Heart left ventricle (tissue), 16 donors: ENCODE data around the gene FAF1. TPM values are rescaled to one million over a fixed set of nuclear protein-coding genes. Genes with fewer than 3 reads are reported as not detected.

Experiments used
- ATAC-seq, 4 donors: fragments of 200-7000 bp; cut with Tn5 transposase; one replicate each; pipeline ENCODE4 v1.9.1; 2020 to 2022; ENCODE audit warnings: moderate library complexity in 4 of 4, mild to moderate bottlenecking in 3 of 4, moderate number of reproducible peaks in 1 of 4
- DNase-seq, 5 donors: peaks; one replicate each; pipeline ENCODE4 v3.0.0-alpha.2; 2020
- H3K27ac ChIP-seq, 12 donors: fragments of 200-600 bp; sonication (generic) in 4 of 12; one replicate each; pipeline versions ENCODE4 v1.5.0 to v1.8.0; 2016 to 2022; ENCODE audit warnings: mild to moderate bottlenecking in 2 of 12
- H3K27me3 ChIP-seq, 9 donors: fragments of 200-600 bp; sonication (generic) in 2 of 9; one replicate each; pipeline versions ENCODE4 v1.5.1 to v1.8.0; 2016 to 2022; ENCODE audit warnings: mild to moderate bottlenecking in 3 of 9
- H3K36me3 ChIP-seq, 9 donors: fragments of 200-600 bp; sonication (generic) in 2 of 9; one replicate each; pipeline versions ENCODE4 v1.5.0 to v1.8.0; 2018 to 2022; ENCODE audit warnings: mild to moderate bottlenecking in 2 of 9
- H3K4me1 ChIP-seq, 12 donors: fragments of 200-600 bp; sonication (generic) in 4 of 12; one replicate each; pipeline versions ENCODE4 v1.5.0 to v1.8.0; 2016 to 2022; ENCODE audit warnings: mild to moderate bottlenecking in 3 of 12
- H3K4me3 ChIP-seq, 12 donors: fragments of 200-600 bp; sonication (generic) in 4 of 12; one replicate each; pipeline versions ENCODE4 v1.5.0 to v1.8.0; 2017 to 2022; ENCODE audit warnings: mild to moderate bottlenecking in 9 of 12, moderate library complexity in 4 of 12
- H3K9me3 ChIP-seq, 12 donors: fragments of 200-600 bp; sonication (generic) in 4 of 12; one replicate each; pipeline versions ENCODE4 v1.5.0 to v1.8.0; 2016 to 2022; ENCODE audit warnings: mild to moderate bottlenecking in 1 of 12
- POLR2A ChIP-seq, 2 donors: fragments of 450-650 bp; IDR thresholded peaks; one replicate each; pipeline ENCODE4 v1.6.1; 2017; ENCODE audit warnings: antibody characterized with exemption in 2 of 2, mild to moderate bottlenecking in 2 of 2, moderate library complexity in 2 of 2
- WGBS, 4 donors: extraction: QIAGEN DNeasy Blood & Tissue Kit in 2 of 4; methylation state at CpG; one replicate each; pipeline versions ENCODE4 v1.1.5 to v1.1.7; 2013 to 2018; 5-methylcytosine and 5-hydroxymethylcytosine counted together
- intact Hi-C, 10 donors: fragments of 100-400 bp; cut with DNase I; formaldehyde crosslinking; loops; one replicate each; pipeline versions ENCODE4 v1.11.1 to v1.14.2; 2022
- polyA plus RNA-seq, 2 donors: library from polyadenylated mRNA; stranded (reverse); fragments of 200-250 nt; gene quantifications; one replicate each; pipeline ENCODE4 v1.2.3, GENCODE V29; 2013
- total RNA-seq, 9 donors: library from RNA; depleted of rRNA in 2 of 9; stranded (reverse); fragments of >200 nt in 2 of 9; fragmentation: NEBNext Ultra II Directional in 3 of 9; extraction: Animal tissue kit (Norgen Biotek cat#: 25700) in 3 of 9; gene quantifications; one replicate each; pipeline versions ENCODE4 v1.1.0 to v1.2.4, GENCODE V29; 2016 to 2023
- TF ChIP-seq, protein P1 (sequence below), 12 donors: fragments of 200-600 bp; sonication (generic) in 4 of 12; IDR thresholded peaks; one replicate each; pipeline versions ENCODE4 v1.5.0 to v1.8.0; 2018 to 2022; ENCODE audit warnings: antibody characterized with exemption in 12 of 12, mild to moderate bottlenecking in 5 of 12
- donor health status: ischemic (EF 13 %, LVEDD 7.1; RV severe dilation, severe dysfunction).
- donor health status: healthy with polysubstance abuse.
- donor health status: DM: no; HTN: yes; CAD: no.
- donor health status: DM: no; HTN: no; CAD: no.
- donor health status: ischemic (EF 25% LVEDD 6.9; RV normal size, moderate dysfunction).
- donor health status: ischemic (EF 25% LVEDD 5.7; RV mildly dilated, moderate dysfunction).
- donor health status: healthy.
- donor health status: DM: yes; HTN: yes; CAD: no.
- donor health status: ischemic (EF 35%, LVEDD 5.7; RV mildly dilated, moderate dysfunction).
- donor health status: nonischemic (EF 11% LVEDD 7.7; RV severe dilation, severe dysfunction).
- donor health status: DM: yes; HTN: yes; CAD: no.
- donor health status: PGD.
- donor health status: ischemic (EF 29% LVEDD 5.4; RV normal size, mild dysfunction).
- donor health status: nonischemic (EF 23%, LVEDD 6.1; RV moderate dilation, normal function).

FAF1 gene
- total and polyA plus RNA-seq, 11 donors: 41.0 to 112 (median 81.3) TPM

DNA sequence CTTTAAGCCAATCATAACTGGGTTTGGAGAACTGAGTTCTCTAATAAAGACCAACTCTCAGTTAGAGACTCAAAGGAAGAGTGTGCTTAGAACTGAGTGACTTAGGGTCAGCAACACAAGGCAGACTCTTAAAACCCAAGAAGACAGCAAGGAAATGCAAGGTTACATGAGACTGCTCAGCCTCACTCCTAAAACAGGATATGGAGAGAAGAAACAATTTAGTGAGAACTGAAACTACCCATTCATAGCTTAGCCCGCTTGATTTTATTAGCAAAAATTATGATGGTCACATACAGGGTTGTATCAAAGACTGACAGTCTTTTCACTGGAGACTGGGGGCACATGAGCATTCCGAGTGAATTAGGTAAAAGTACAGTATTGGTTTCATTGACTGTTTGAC lies 457.9 kb downstream of the FAF1 start:
- H3K27ac ChIP-seq: no peak overlapping the region
- H3K4me1 ChIP-seq: no peaks in the 10 kb centered on the region
- ATAC-seq (no peak), DNase-seq (no peak)
- H3K4me3 ChIP-seq: no peak overlapping the region
- whole genome bisulfite sequencing, 4 donors: 90 to 95% (median 94%) methylated on average over 2 of the region's 2 CpGs
- H3K9me3 ChIP-seq: peaks cover 0 to 61% (median 9%) of the 10 kb centered on the region in 12 donors
- intact Hi-C loops: no loop called here
- H3K27me3 ChIP-seq: no peaks in the 10 kb centered on the region
- TF ChIP-seq, protein P1, sequence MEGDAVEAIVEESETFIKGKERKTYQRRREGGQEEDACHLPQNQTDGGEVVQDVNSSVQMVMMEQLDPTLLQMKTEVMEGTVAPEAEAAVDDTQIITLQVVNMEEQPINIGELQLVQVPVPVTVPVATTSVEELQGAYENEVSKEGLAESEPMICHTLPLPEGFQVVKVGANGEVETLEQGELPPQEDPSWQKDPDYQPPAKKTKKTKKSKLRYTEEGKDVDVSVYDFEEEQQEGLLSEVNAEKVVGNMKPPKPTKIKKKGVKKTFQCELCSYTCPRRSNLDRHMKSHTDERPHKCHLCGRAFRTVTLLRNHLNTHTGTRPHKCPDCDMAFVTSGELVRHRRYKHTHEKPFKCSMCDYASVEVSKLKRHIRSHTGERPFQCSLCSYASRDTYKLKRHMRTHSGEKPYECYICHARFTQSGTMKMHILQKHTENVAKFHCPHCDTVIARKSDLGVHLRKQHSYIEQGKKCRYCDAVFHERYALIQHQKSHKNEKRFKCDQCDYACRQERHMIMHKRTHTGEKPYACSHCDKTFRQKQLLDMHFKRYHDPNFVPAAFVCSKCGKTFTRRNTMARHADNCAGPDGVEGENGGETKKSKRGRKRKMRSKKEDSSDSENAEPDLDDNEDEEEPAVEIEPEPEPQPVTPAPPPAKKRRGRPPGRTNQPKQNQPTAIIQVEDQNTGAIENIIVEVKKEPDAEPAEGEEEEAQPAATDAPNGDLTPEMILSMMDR (IDR thresholded peaks at IDR 0.05): no peak
- no peak for TF ChIP-seq POLR2A (IDR thresholded peaks at IDR 0.05)
- H3K36me3 ChIP-seq: peaks cover 0 to 33% (median 4%) of the 10 kb centered on the region in 9 donors

GRCh38 chr1:50497007-50497406 lies 463.1 kb downstream of the FAF1 start:
- no peaks in the 10 kb centered on the region for H3K27me3 ChIP-seq
- intact Hi-C loops: no loop called here
- no peaks in the 10 kb centered on the region for H3K4me1 ChIP-seq

DNA sequence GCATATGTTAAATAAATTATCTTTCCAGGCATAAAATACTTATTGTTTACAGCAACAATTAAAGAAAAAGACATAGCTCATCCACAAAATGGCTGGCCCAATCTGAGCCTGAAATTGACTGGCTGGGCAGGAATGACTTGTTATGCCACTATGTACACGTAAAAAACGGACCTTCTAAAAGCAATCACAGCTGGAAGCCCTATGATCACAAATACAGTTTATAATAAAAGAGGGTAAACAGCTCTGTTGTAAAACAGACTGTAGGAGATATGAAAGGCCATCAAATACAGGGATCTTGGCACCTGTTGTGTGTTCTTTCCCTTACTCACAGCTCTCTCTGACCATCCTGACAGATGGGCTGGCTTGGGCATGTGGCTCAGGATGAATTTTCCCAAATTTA lies 466.4 kb downstream of the FAF1 start:
- Histone ChIP-seq H3K36me3 (peaks cover 0 to 36% (median 21%) of the 10 kb centered on the region in 9 donors), H3K27ac (no peak overlapping the region), H3K27me3 (no peaks in the 10 kb centered on the region), H3K4me3 (no peak overlapping the region), H3K4me1 (no peaks in the 10 kb centered on the region), H3K9me3 (peaks cover 0 to 23% (median 6%) of the 10 kb centered on the region in 12 donors)
- no peak for ATAC-seq
- DNase-seq: no peak
- no peak for TF ChIP-seq POLR2A (IDR thresholded peaks at IDR 0.05)
- TF ChIP-seq, protein P1 (IDR thresholded peaks at IDR 0.05): no peak
- intact Hi-C loops: no loop called here
- WGBS, 4 donors: 95 to 97% (median 97%) methylated on average over 2 of the region's 2 CpGs

More at GRCh38 chr1:50497007-50497406, 463.1 kb downstream of the FAF1 start:
- ATAC-seq (no peak), DNase-seq (no peak)
- Histone ChIP-seq H3K27ac (no peak overlapping the region), H3K4me3 (no peak overlapping the region), H3K9me3 (peaks cover 0 to 35% (median 6%) of the 10 kb centered on the region in 12 donors), H3K36me3 (peaks cover 0 to 10% (median 2%) of the 10 kb centered on the region in 9 donors)
- WGBS, 4 donors: 96 to 98% (median 97%) methylated on average over 1 of the region's 1 CpG
- TF ChIP-seq POLR2A (IDR thresholded peaks at IDR 0.05): no peak
- TF ChIP-seq, protein P1 (IDR thresholded peaks at IDR 0.05): no peak

DNA sequence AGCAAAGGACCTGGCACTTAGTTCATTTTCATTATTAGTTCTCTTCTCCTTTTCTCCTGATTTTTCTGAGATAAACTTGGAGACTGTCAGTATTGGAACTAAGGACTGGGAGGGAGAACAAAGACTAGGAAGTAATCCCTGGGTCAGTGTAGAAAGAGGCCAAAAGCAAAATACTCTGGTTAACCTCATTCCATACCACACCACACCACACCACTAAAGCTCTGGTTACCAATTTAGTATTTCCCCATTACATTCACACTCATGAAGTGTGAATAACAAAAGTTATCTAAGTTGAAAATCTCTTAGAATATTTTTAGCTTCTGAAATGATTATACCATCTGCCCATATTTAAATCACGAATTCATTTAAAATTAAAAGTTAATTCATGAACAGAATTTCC lies 467.9 kb downstream of the FAF1 start:
- Histone ChIP-seq H3K27ac (no peak overlapping the region), H3K4me1 (no peaks in the 10 kb centered on the region), H3K9me3 (peaks cover 0 to 8% (median 1%) of the 10 kb centered on the region in 12 donors), H3K4me3 (no peak overlapping the region), H3K27me3 (no peaks in the 10 kb centered on the region), H3K36me3 (peaks cover 0 to 49% (median 25%) of the 10 kb centered on the region in 9 donors)
- 80 to 94% (median 89%) methylated on average over 1 of the region's 1 CpG for WGBS, 4 donors
- TF ChIP-seq POLR2A (IDR thresholded peaks at IDR 0.05): no peak
- TF ChIP-seq, protein P1 (IDR thresholded peaks at IDR 0.05): no peak
- intact Hi-C loops: no loop called here
- ATAC-seq: no peak
- no peak for DNase-seq
